ENCODE results near the gene EEF1A2.

The EEF1A2 gene

GRCh38 chr20:63525185-63525584 lies 26.3 kb upstream of the EEF1A2 start:
- DNase-seq (ENCODE audit: low read depth), result no peak
- TF ChIP-seq CTCF (IDR thresholded peaks at IDR 0.05; ENCODE audit: low read length, missing control alignments), result no peak
- no peak overlapping the region for H3K4me3 ChIP-seq (replicated peaks; ENCODE audit: low read depth, low read length)

GRCh38 chr20:63522981-63523611 lies 24.2 kb upstream of the EEF1A2 start:
- H3K4me3 ChIP-seq (replicated peaks; ENCODE audit: low read depth, low read length), result no peak overlapping the region
- no peak for DNase-seq (ENCODE audit: low read depth)
- no peak for TF ChIP-seq CTCF (IDR thresholded peaks at IDR 0.05; ENCODE audit: low read length, missing control alignments)

- no peak for DNase-seq (ENCODE audit: low read depth)
- TF ChIP-seq CTCF (IDR thresholded peaks at IDR 0.05; ENCODE audit: low read length, missing control alignments), result no peak
- H3K4me3 ChIP-seq (replicated peaks; ENCODE audit: low read depth, low read length), result peak overlapping the region; percentile 81
Measured at GRCh38 chr20:63522091-63522868, 23.4 kb upstream of the EEF1A2 start.

GRCh38 chr20:63521602-63522001 lies 22.7 kb upstream of the EEF1A2 start:
- no peak for TF ChIP-seq CTCF (IDR thresholded peaks at IDR 0.05; ENCODE audit: low read length, missing control alignments)
- DNase-seq (ENCODE audit: low read depth), result no peak
- H3K4me3 ChIP-seq (replicated peaks; ENCODE audit: low read depth, low read length), result peak overlapping the region; percentile 81

- peak; percentile 73 for DNase-seq (ENCODE audit: low read depth)
- peak overlapping the region; percentile 81 for H3K4me3 ChIP-seq (replicated peaks; ENCODE audit: low read depth, low read length)
- no peak for TF ChIP-seq CTCF (IDR thresholded peaks at IDR 0.05; ENCODE audit: low read length, missing control alignments)
Measured at GRCh38 chr20:63520934-63521601, 22.2 kb upstream of the EEF1A2 start.

- peak; percentile 83 for DNase-seq (ENCODE audit: low read depth)
- no peak for TF ChIP-seq CTCF (IDR thresholded peaks at IDR 0.05; ENCODE audit: low read length, missing control alignments)
- H3K4me3 ChIP-seq (replicated peaks; ENCODE audit: low read depth, low read length), result peak within 1 kb of the TSS; percentile 81
Measured at GRCh38 chr20:63520504-63520933, 21.6 kb upstream of the EEF1A2 start, which contains the start of gene PPDPF. TSS of gene PPDPF (plus strand) at chr20:63520765. CDS start at chr20:63521309, 544 bp downstream.
